ENCODE data around the gene SUGCT. TPM values are rescaled to one million over a fixed set of nuclear protein-coding genes. Genes with fewer than 3 reads are reported as not detected.
"Not testable (repeated sequence)": the region's sequence is repeated elsewhere in the genome, so short reads cannot be mapped to it uniquely, and the experiment has no call there.

SUGCT gene
- total RNA-seq, 2 experiments from 2014 or later: 1.2 to 1.9 TPM

DNA sequence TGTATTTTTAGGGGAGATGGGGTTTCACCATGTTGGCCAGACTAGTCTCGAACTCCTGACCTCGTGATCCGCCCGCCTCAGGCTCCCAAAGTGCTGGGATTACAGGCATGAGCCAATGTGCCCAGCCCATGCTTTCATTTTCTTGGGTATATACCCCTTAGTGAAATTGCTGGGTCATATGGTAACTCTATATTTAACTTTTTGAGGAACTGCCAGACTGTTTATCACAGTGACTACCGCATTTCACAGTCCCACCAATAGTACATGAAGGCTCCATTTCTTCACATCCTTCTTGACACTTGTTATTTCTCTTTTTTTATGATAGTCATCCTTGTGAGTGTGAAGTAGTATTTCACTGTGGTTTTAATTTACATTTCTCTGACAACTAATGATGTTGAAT, 134.0 kb downstream of the SUGCT start:
- intact Hi-C loops (cut with DNase I, micrococcal nuclease); H3K27ac Mint-ChIP-seq; ATAC-seq; POLR2A ChIA-PET; H3K4me3 Mint-ChIP-seq; DNase-seq; H3K9me3 Mint-ChIP-seq (ENCODE audit: low read depth); CTCF ChIA-PET; H3K36me3 Mint-ChIP-seq (ENCODE audit: low read depth); H3K27me3 Mint-ChIP-seq; H3K4me1 Mint-ChIP-seq: not testable (repeated sequence)

DNA sequence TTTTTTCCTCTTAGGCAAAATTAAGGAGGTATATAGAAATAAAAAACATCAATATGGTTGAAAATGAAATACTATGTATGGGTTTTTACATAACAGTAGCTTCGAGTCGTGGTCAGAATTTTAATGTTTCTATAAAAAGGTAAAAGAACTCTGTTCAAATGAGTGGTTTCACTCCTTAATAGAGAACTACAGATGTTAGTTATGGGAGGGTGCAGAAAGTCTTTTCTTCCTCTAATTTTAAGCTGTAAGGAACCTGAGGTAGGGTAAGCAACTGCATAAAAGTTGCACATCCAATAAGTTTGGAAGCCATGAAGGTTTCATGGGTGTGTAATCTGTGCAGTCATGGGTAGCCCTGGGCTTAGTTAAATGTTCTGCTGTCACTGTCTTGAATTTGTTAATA, 141.3 kb downstream of the SUGCT start:
- ChIA-PET CTCF (no interaction called here), POLR2A (no interaction called here)
- no peak overlapping the region for H3K27ac Mint-ChIP-seq
- DNase-seq: no peak
- H3K36me3 Mint-ChIP-seq (ENCODE audit: low read depth): no peaks in the 10 kb centered on the region
- H3K9me3 Mint-ChIP-seq (ENCODE audit: low read depth): no peaks in the 10 kb centered on the region
- H3K4me1 Mint-ChIP-seq: no peaks in the 10 kb centered on the region
- no peak for ATAC-seq
- no peaks in the 10 kb centered on the region for H3K27me3 Mint-ChIP-seq
- intact Hi-C loops (cut with DNase I, micrococcal nuclease): no loop called here
- H3K4me3 Mint-ChIP-seq: no peak overlapping the region

DNA sequence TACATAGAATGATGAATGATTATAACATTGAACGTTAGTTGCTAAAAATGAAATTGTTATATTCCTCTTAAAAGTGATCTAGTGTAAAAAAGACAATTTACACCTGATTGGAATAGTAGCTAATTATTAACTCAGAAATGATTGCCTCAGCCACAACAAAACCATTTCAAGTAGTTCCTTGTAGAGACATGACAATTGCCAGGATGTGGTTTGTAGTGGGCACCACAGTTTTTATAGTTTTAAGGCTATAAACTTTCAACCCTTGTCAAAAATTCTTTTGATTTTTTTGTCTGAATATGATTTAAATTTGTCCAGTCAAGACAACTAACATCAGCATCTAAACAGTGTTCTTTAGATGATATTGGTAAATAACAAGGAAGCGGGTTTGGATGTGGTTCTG, 145.2 kb downstream of the SUGCT start:
- no peaks in the 10 kb centered on the region for H3K27me3 Mint-ChIP-seq
- H3K4me1 Mint-ChIP-seq: no peaks in the 10 kb centered on the region
- no peaks in the 10 kb centered on the region for H3K36me3 Mint-ChIP-seq (ENCODE audit: low read depth)

DNA sequence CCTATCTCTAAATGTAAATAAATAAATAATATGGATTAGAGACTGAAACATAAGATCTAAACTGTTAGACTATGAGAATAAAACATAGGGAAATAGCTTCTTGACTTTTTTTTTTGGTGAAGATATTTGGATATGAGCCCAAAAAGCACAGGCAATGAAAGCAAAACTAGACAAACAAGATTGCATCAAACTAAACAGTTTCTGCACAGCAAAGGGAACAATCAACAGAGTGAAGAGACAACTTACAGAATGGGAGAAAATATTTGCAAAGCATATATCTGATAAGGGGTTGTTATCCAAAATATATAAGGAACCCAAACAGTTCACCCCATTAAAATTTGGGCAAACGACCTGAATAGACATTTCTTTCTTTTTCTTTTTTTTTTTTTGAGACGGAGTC, 148.1 kb downstream of the SUGCT start:
- DNase-seq (no peak), ATAC-seq (no peak)
- intact Hi-C loops (cut with DNase I, micrococcal nuclease): no loop called here
- H3K27ac Mint-ChIP-seq: no peak overlapping the region
- no peaks in the 10 kb centered on the region for H3K27me3 Mint-ChIP-seq
- H3K4me1 Mint-ChIP-seq: no peaks in the 10 kb centered on the region
- POLR2A ChIA-PET: no interaction called here
- no peaks in the 10 kb centered on the region for H3K9me3 Mint-ChIP-seq (ENCODE audit: low read depth)
- no peaks in the 10 kb centered on the region for H3K36me3 Mint-ChIP-seq (ENCODE audit: low read depth)
- CTCF ChIA-PET: no interaction called here
- no peak overlapping the region for H3K4me3 Mint-ChIP-seq

More for the DNA sequence above, 145.2 kb downstream of the SUGCT start:
- ChIA-PET POLR2A (no interaction called here), CTCF (no interaction called here)
- Mint-ChIP-seq H3K27ac (no peak overlapping the region), H3K9me3 (ENCODE audit: low read depth) (no peaks in the 10 kb centered on the region), H3K4me3 (no peak overlapping the region)
- intact Hi-C loops (cut with DNase I, micrococcal nuclease): no loop called here
- no peak for DNase-seq
- no peak for ATAC-seq

DNA sequence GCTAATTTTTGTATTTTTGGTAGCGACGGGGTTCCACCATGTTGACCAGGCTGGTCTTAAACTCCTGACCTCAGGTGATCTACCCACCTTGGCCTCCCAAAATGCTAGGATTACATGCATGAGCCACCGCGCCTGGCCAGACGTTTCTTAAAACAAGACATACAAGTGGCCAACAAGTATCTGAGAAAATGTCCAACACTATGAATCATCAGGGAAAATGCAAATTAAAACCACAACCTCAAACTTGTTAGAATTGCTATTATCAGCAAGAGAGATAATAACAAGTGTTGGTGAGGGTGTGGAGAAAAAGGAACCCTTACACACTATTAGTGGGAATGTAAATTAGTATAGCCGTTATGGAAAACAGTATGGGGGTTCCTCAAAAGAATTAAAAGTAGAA, 148.6 kb downstream of the SUGCT start:
- POLR2A ChIA-PET: no interaction called here

DNA sequence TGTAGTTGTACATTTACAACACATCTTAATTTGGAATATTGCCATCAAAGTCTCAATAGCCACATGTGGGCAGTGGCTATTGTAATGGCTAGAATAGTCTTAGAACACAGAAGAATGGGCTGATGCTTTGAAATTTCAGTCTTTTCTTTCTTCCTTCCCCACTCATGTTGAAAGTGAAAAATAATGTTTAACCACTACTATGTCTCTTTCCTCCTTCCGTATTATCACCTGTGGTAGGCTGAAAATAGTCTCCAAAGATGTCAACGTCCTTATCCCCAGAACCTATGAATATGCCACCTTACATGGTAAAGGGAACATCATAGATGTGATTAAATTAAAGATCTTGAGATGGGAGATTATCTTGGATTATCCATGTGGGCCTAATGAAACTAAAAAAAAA, 154.0 kb downstream of the SUGCT start:
- ChIA-PET CTCF (no interaction called here), POLR2A (no interaction called here)
- H3K27me3 Mint-ChIP-seq: no peaks in the 10 kb centered on the region
- no peak overlapping the region for H3K27ac Mint-ChIP-seq
- peaks cover 2% of the 10 kb centered on the region for H3K9me3 Mint-ChIP-seq (ENCODE audit: low read depth)
- intact Hi-C loops (cut with DNase I, micrococcal nuclease): no loop called here
- DNase-seq (no peak), ATAC-seq (no peak)
- no peaks in the 10 kb centered on the region for H3K36me3 Mint-ChIP-seq (ENCODE audit: low read depth)
- H3K4me3 Mint-ChIP-seq: no peak overlapping the region
- H3K4me1 Mint-ChIP-seq: no peaks in the 10 kb centered on the region

More for the DNA sequence above, 148.6 kb downstream of the SUGCT start:
- no peak overlapping the region for H3K27ac Mint-ChIP-seq
- intact Hi-C loops (cut with DNase I, micrococcal nuclease): no loop called here
- CTCF ChIA-PET: no interaction called here
- ATAC-seq (no peak), DNase-seq (no peak)
- H3K4me1 Mint-ChIP-seq: no peaks in the 10 kb centered on the region
- no peaks in the 10 kb centered on the region for H3K36me3 Mint-ChIP-seq (ENCODE audit: low read depth)
- H3K27me3 Mint-ChIP-seq: no peaks in the 10 kb centered on the region
- H3K9me3 Mint-ChIP-seq (ENCODE audit: low read depth): no peaks in the 10 kb centered on the region
- H3K4me3 Mint-ChIP-seq: no peak overlapping the region

DNA sequence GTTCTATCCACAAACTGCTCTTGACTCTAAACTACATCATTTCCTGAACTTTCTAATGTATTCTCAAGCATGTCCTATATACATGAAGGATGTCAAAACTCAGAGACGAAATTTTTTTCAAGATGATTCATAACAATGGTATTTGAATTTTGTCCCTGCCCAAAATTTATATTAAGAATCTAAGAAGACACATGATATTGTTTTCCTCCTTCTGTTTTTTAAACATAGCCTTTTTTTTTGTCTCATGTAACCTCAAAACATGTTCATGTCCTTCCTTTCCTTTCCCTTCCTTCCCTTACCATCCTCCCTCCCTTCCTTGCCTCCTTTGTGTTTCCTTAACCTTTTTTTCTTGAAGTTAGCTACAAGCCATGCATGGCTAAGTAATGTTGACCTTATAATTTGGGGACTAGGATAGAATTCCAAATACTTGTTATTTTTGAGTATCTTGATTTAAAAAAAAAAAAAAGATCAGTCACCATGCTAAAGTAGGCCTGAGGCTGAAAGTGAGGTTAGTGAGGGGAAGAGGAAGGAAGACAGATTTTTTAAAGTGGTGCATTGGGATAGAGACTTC, 163.0 kb downstream of the SUGCT start:
- no peaks in the 10 kb centered on the region for H3K36me3 Mint-ChIP-seq (ENCODE audit: low read depth)
- DNase-seq (no peak), ATAC-seq (no peak)
- no peak overlapping the region for H3K4me3 Mint-ChIP-seq
- H3K27me3 Mint-ChIP-seq: no peaks in the 10 kb centered on the region
- intact Hi-C loops (cut with DNase I, micrococcal nuclease): no loop called here
- no peaks in the 10 kb centered on the region for H3K9me3 Mint-ChIP-seq (ENCODE audit: low read depth)
- CTCF ChIA-PET: interaction anchor here (0.8 kb wide), 1 partner anchor 917 kb away, joined by 3 read pairs; no protein-coding TSS in a partner anchor
- no peak overlapping the region for H3K27ac Mint-ChIP-seq
- POLR2A ChIA-PET: no interaction called here
- peaks cover 3% of the 10 kb centered on the region for H3K4me1 Mint-ChIP-seq

DNA sequence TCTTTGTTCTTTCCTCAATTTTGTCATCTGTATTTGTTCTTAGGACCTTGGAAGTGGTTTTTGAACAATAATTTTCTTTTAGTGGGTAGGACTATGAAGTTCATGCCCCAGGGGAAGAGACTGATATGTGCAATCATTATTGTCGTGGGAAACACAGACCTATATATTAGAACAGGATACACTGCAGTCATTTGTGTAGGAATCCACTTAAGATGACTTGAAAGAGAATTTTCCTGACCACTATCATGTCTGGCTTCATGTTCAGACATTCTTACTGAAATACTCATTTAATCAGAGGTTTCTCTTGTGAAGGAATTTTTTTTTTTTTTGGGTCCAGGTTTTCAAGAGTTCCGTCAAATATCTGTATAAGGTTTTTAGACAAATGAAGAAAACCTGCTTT, 163.6 kb downstream of the SUGCT start:
- no peak for DNase-seq
- Mint-ChIP-seq H3K27me3 (no peaks in the 10 kb centered on the region), H3K27ac (no peak overlapping the region), H3K4me1 (peaks cover 3% of the 10 kb centered on the region), H3K9me3 (ENCODE audit: low read depth) (no peaks in the 10 kb centered on the region), H3K4me3 (no peak overlapping the region), H3K36me3 (ENCODE audit: low read depth) (no peaks in the 10 kb centered on the region)
- ChIA-PET POLR2A (no interaction called here), CTCF (no interaction called here)
- intact Hi-C loops (cut with DNase I, micrococcal nuclease): no loop called here
- no peak for ATAC-seq

DNA sequence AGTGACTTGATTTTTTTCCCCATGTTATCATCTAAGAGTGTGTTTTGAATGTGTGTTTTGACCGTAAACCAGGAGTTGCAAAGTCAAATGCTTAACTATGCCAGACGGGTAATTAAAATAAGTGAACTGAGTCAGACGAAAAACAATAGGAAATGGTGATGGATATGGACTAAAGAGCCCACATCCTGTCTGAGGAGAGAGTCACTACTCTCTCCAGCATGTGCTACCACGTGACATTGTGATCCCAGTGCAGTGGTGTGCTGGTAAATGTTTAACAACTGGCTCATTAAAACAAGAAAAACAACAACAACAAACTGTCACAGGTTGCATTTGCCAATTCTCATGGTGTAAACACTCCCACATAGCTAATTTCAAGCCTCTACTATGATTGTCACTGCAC, 164.3 kb downstream of the SUGCT start:
- DNase-seq (peak; percentile 10), ATAC-seq (peak; percentile 65)
- POLR2A ChIA-PET: no interaction called here
- Mint-ChIP-seq H3K4me1 (peaks cover 3% of the 10 kb centered on the region), H3K27me3 (no peaks in the 10 kb centered on the region), H3K4me3 (no peak overlapping the region), H3K27ac (no peak overlapping the region), H3K9me3 (ENCODE audit: low read depth) (no peaks in the 10 kb centered on the region), H3K36me3 (ENCODE audit: low read depth) (no peaks in the 10 kb centered on the region)
- CTCF ChIA-PET: no interaction called here
- intact Hi-C loops (cut with DNase I, micrococcal nuclease): no loop called here

DNA sequence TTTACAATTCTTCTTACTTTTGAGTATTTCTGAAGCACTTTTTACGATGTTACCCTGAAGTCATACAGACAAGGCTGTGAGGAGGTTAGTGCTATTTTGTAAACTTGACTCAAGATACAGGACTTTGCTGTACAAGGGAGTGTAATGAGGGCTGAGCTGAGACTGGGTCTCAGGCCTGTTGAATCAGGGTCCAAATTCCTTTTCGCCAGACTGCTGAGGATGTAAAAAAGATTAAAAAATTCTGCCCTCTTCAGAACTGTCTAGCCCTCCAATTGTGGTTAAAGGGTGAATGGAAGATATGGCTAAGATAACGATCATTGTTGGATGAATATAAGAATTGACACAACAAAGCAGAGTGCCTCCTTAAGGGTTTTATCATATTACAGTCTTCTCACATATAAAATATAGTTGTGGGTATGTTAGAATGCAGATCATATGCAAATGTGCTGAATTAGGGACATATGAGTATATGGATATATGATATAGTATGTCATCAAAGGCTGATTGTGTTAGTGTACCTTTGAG, 165.4 kb downstream of the SUGCT start:
- Mint-ChIP-seq H3K36me3 (ENCODE audit: low read depth) (no peaks in the 10 kb centered on the region), H3K4me1 (peaks cover 3% of the 10 kb centered on the region), H3K9me3 (ENCODE audit: low read depth) (no peaks in the 10 kb centered on the region), H3K27ac (no peak overlapping the region), H3K4me3 (no peak overlapping the region), H3K27me3 (no peaks in the 10 kb centered on the region)
- CTCF ChIA-PET: no interaction called here
- POLR2A ChIA-PET: no interaction called here
- DNase-seq (no peak), ATAC-seq (no peak)
- intact Hi-C loops (cut with DNase I, micrococcal nuclease): no loop called here

DNA sequence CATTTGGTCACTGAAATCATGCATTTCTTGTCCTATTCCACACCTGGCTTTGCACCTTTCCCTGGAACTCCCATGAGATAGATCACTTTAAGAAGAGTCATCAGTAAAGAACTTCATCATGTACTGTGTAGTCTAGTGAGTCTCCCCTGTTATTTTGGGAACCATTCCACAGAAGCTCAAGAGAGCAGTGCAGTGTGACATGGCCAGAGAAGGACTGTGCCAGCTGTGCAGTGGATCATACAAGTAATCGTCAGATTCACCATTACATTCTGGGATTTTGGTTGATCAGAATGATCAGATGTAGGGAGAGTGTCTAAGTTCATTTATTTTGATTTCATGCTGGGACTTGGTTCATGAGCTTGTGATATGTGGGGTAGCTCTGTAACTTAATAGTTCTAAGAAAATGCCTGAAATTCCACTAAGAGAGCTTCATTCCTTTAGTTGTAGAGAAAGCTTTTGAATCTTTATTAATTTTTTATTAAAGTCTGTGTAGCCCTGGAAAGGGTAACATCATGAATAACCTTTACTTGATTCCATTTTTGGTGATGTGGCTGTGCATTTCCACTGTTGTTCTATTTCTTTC, 166.8 kb downstream of the SUGCT start:
- Mint-ChIP-seq H3K4me1 (peaks cover 3% of the 10 kb centered on the region), H3K36me3 (ENCODE audit: low read depth) (no peaks in the 10 kb centered on the region), H3K9me3 (ENCODE audit: low read depth) (no peaks in the 10 kb centered on the region), H3K27me3 (no peaks in the 10 kb centered on the region), H3K27ac (no peak overlapping the region), H3K4me3 (no peak overlapping the region)
- intact Hi-C loops (cut with DNase I, micrococcal nuclease): no loop called here
- ATAC-seq (no peak), DNase-seq (no peak)
- CTCF ChIA-PET: no interaction called here
- POLR2A ChIA-PET: no interaction called here

DNA sequence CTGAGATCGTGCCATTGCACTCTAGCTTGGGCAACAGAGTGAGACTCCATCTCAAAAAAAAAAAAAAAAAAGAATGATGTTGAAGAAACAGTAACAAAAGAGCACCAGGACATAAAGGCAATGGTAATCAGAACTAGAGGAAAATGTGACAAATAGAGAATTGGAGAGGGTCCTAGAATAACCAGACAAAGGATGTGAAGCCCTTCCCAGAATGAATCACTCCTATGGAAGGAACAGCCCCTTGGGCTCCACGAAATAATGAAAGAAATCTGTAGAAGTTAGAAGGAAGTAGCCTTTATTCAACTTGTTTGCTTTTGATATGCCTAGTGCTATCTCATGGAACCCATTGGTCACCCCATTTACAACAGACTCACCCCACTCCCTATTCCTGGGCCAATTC, 169.2 kb downstream of the SUGCT start:
- intact Hi-C loops (cut with DNase I, micrococcal nuclease): no loop called here
- Mint-ChIP-seq H3K9me3 (ENCODE audit: low read depth) (no peaks in the 10 kb centered on the region), H3K4me1 (peaks cover under 1% of the 10 kb centered on the region), H3K27ac (no peak overlapping the region), H3K36me3 (ENCODE audit: low read depth) (no peaks in the 10 kb centered on the region), H3K4me3 (no peak overlapping the region), H3K27me3 (no peaks in the 10 kb centered on the region)
- ATAC-seq (no peak), DNase-seq (no peak)
- POLR2A ChIA-PET: no interaction called here
- CTCF ChIA-PET: no interaction called here

DNA sequence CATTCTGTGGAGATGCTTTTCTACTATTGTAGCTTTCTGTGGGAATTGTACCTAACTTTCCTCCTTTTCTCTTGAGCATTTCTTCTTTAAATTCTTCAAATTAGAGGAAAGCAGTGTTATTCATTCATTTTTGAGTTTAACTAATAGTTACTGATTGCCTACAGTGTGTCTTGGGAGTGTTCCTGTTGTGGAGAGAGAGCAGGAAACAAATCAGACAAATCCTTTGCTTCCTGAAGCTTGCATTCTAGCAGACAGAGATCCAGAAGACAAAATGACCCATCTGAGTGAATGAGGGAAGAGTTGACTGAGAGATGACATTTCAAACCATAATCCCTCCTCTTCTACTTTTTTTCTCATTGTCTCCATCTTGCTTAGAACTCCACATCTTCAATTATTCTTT, 170.4 kb downstream of the SUGCT start:
- ChIA-PET CTCF (no interaction called here), POLR2A (no interaction called here)
- no peak overlapping the region for H3K27ac Mint-ChIP-seq
- H3K4me3 Mint-ChIP-seq: no peak overlapping the region
- no peaks in the 10 kb centered on the region for H3K36me3 Mint-ChIP-seq (ENCODE audit: low read depth)
- ATAC-seq (no peak), DNase-seq (no peak)
- no peaks in the 10 kb centered on the region for H3K9me3 Mint-ChIP-seq (ENCODE audit: low read depth)
- no peaks in the 10 kb centered on the region for H3K4me1 Mint-ChIP-seq
- no peaks in the 10 kb centered on the region for H3K27me3 Mint-ChIP-seq
- intact Hi-C loops (cut with DNase I, micrococcal nuclease): no loop called here
